Body of pancreas (tissue), 4 donors: ENCODE results near the gene TNRC6B. TPM values are rescaled to one million over a fixed set of nuclear protein-coding genes. Genes with fewer than 3 reads are reported as not detected.
"Not testable (repeated sequence)": the region's sequence is repeated elsewhere in the genome, so short reads cannot be mapped to it uniquely, and the experiment has no call there.

Source experiments
- ATAC-seq: fragments of 150-250 bp; one replicate; pipeline ENCODE4 v1.9.1; 2016
- DNase-seq, 4 donors: peaks; one replicate each; pipeline ENCODE4 v3.0.0-alpha.2; 2019
- H3K27ac ChIP-seq, 4 donors: fragments of 200-600 bp; sonication (generic); 1 replicate in 3 of 4; 2 replicates in 1 of 4; pipeline versions ENCODE4 v1.5.1 to v1.6.1; 2016 to 2019; ENCODE audit warnings: mild to moderate bottlenecking in 1 of 4, mixed read lengths in 1 of 4, moderate library complexity in 1 of 4
- H3K27me3 ChIP-seq, 2 donors: fragments of 200-600 bp; sonication (generic); one replicate each; pipeline ENCODE4 v1.6.0; 2016; ENCODE audit warnings: mild to moderate bottlenecking in 1 of 2
- H3K36me3 ChIP-seq, 2 donors: fragments of 200-600 bp; sonication (generic); replicated peaks in 1 of 2; 2 replicates each; pipeline ENCODE4 v1.5.1; 2016; ENCODE audit warnings: low read depth in 2 of 2; ENCODE audit not compliant: insufficient read depth in 1 of 2
- H3K4me1 ChIP-seq: fragments of 200-600 bp; sonication (generic); one replicate; pipeline ENCODE4 v1.6.0; 2016
- H3K4me3 ChIP-seq, 2 donors: fragments of 200-600 bp; sonication (generic); 1 replicate in 1 of 2; 2 replicates in 1 of 2; pipeline ENCODE4 v1.5.1; 2016 to 2019
- H3K9me3 ChIP-seq, 3 donors: fragments of 200-600 bp; sonication (generic); 1 replicate in 2 of 3; 2 replicates in 1 of 3; pipeline ENCODE4 v1.5.1; 2016
- CTCF ChIP-seq, 7 experiments: fragments of 450-650 bp in 4 of 7; fragments of 200-600 bp in 3 of 7; sonication (generic) in 3 of 7; IDR thresholded peaks; one replicate each; pipeline ENCODE4 v1.5.1; 2016 to 2019; ENCODE audit warnings: antibody characterized with exemption in 7 of 7
- POLR2A ChIP-seq, 3 donors: fragments of 450-650 bp; IDR thresholded peaks; one replicate each; pipeline ENCODE4 v1.6.1; 2016; ENCODE audit warnings: antibody characterized with exemption in 3 of 3, mild to moderate bottlenecking in 2 of 3
- WGBS, 2 donors: methylation state at CpG; one replicate each; pipeline ENCODE4 v1.1.5; 2017; 5-methylcytosine and 5-hydroxymethylcytosine counted together
- intact Hi-C: fragments of 100-400 bp; cut with DNase I; formaldehyde crosslinking; loops from one replicate; pipeline ENCODE4 v1.15.1; 2023
- total RNA-seq, 2 donors: library from RNA; depleted of rRNA; stranded (reverse); fragments of >200 nt; gene quantifications; one replicate each; pipeline ENCODE4 v1.1.0, GENCODE V29; 2016

Gene TNRC6B
- total RNA-seq, 2 donors from 2014 or later, result 25.2 to 39.9 TPM

GRCh38 chr22:40157330-40157945 is 20.3 kb upstream of the TNRC6B start:
- Histone ChIP-seq H3K27me3 (no peaks in the 10 kb centered on the region), H3K4me3 (no peak overlapping the region), H3K27ac (peak overlapping the region in 3 of 4 donors; percentile 14 to 55 (median 22)), H3K9me3 (no peaks in the 10 kb centered on the region), H3K36me3 (no peaks in the 10 kb centered on the region), H3K4me1 (peaks cover 33% of the 10 kb centered on the region)
- DNase-seq, result no peak
- TF ChIP-seq CTCF (IDR thresholded peaks at IDR 0.05) (no peak), POLR2A (IDR thresholded peaks at IDR 0.05) (no peak)
- ATAC-seq, result no peak
- intact Hi-C loops, result no loop called here
- 25 to 29% methylated on average over 4 of the region's 4 CpGs for WGBS, 2 donors

GRCh38 chr22:40161194-40161593 is 16.5 kb upstream of the TNRC6B start:
- Histone ChIP-seq H3K4me1 (peaks cover 24% of the 10 kb centered on the region), H3K27ac (no peak overlapping the region), H3K36me3 (no peaks in the 10 kb centered on the region), H3K9me3 (no peaks in the 10 kb centered on the region), H3K4me3 (no peak overlapping the region), H3K27me3 (no peaks in the 10 kb centered on the region)
- WGBS, 2 donors, result 13% methylated on average over 1 of the region's 1 CpG
- DNase-seq, result no peak
- no peak for ATAC-seq
- intact Hi-C loops, result no loop called here
- TF ChIP-seq POLR2A (IDR thresholded peaks at IDR 0.05), result no peak
- TF ChIP-seq CTCF (IDR thresholded peaks at IDR 0.05), result no peak

GRCh38 chr22:40165537-40165936 is 12.2 kb upstream of the TNRC6B start:
- ATAC-seq, H3K27me3 ChIP-seq, DNase-seq, intact Hi-C loops, H3K4me3 ChIP-seq, H3K27ac ChIP-seq, H3K4me1 ChIP-seq, H3K36me3 ChIP-seq, H3K9me3 ChIP-seq: not testable (repeated sequence)
- 91 to 93% methylated on average over 2 of the region's 2 CpGs for WGBS, 2 donors

GRCh38 chr22:40175611-40176244 is 2.0 kb upstream of the TNRC6B start:
- DNase-seq (no peak), ATAC-seq (no peak)
- Histone ChIP-seq H3K27me3 (no peaks in the 10 kb centered on the region), H3K27ac (no peak overlapping the region), H3K9me3 (no peaks in the 10 kb centered on the region), H3K4me3 (no peak overlapping the region), H3K36me3 (no peaks in the 10 kb centered on the region), H3K4me1 (peaks cover 32% of the 10 kb centered on the region)
- intact Hi-C loops, result no loop called here
- TF ChIP-seq CTCF (IDR thresholded peaks at IDR 0.05) (no peak), POLR2A (IDR thresholded peaks at IDR 0.05) (no peak)
- WGBS, 2 donors, result 88 to 91% methylated on average over 12 of the region's 12 CpGs

GRCh38 chr22:40176921-40177737 is 596 bp upstream of the TNRC6B start:
- TF ChIP-seq CTCF (IDR thresholded peaks at IDR 0.05), result no peak
- no peak for TF ChIP-seq POLR2A (IDR thresholded peaks at IDR 0.05)
- H3K36me3 ChIP-seq, result no peaks in the 10 kb centered on the region
- H3K27me3 ChIP-seq, result no peaks in the 10 kb centered on the region
- DNase-seq (peak; percentile 55 to 78 (median 67)), ATAC-seq (peak; percentile 65)
- H3K4me1 ChIP-seq, result peaks cover 46% of the 10 kb centered on the region
- H3K9me3 ChIP-seq, result no peaks in the 10 kb centered on the region
- 19% methylated on average over 14 of the region's 14 CpGs for WGBS, 2 donors
- no peak overlapping the region for H3K4me3 ChIP-seq
- intact Hi-C loops, result no loop called here
- peak overlapping the region; percentile 69 to 87 (median 78) for H3K27ac ChIP-seq
